IPS DF 4.7 (cell line): ENCODE results near the gene FGB.

ENCODE experiments used
- DNase-seq: peaks from one replicate; pipeline ENCODE4 v3.0.0-alpha.2; 2013; ENCODE audit warnings: low spot score; ENCODE audit errors: extremely low read depth

FGB gene

GRCh38 chr4:154562697-154563254 lies at the start of gene FGB:
FGB (plus strand) TSS chr4:154563011; CDS start chr4:154563019, 8 bp downstream.
- DNase-seq, result no peak

GRCh38 chr4:154516318-154517029 lies 46.3 kb upstream of the FGB start:
- DNase-seq, result no peak

- no peak for DNase-seq
These were observed 45.2 kb upstream of the FGB start for GRCh38 chr4:154517591-154517990.

- DNase-seq, result no peak
These were observed 43.6 kb upstream of the FGB start for GRCh38 chr4:154519214-154519613.

- no peak for DNase-seq
These were observed 41.2 kb upstream of the FGB start for GRCh38 chr4:154521607-154522006.

GRCh38 chr4:154526151-154526550 lies 36.7 kb upstream of the FGB start:
- DNase-seq, result no peak

- no peak for DNase-seq
These were observed 35.5 kb upstream of the FGB start for GRCh38 chr4:154527308-154527707.

- DNase-seq, result no peak
These were observed 33.9 kb upstream of the FGB start for GRCh38 chr4:154528869-154529268.

GRCh38 chr4:154529728-154530519 lies 32.9 kb upstream of the FGB start:
- no peak for DNase-seq

GRCh38 chr4:154534296-154534695 lies 28.5 kb upstream of the FGB start:
- no peak for DNase-seq

- DNase-seq, result no peak
These were observed 20.4 kb upstream of the FGB start for GRCh38 chr4:154542271-154542879.

- DNase-seq, result no peak
These were observed 17.1 kb upstream of the FGB start for GRCh38 chr4:154545689-154546088.

GRCh38 chr4:154549894-154550790 lies 12.7 kb upstream of the FGB start, which contains the start of gene PLRG1:
PLRG1 (minus strand) TSS chr4:154550400; CDS start chr4:154550308, 92 bp downstream.
- DNase-seq, result peak; percentile 76

- DNase-seq, result no peak
These were observed 10.7 kb upstream of the FGB start for GRCh38 chr4:154551872-154552686.

- DNase-seq, result no peak
These were observed 3.7 kb upstream of the FGB start for GRCh38 chr4:154559141-154559493.

- peak; percentile 49 for DNase-seq
These were observed 3.1 kb upstream of the FGB start for GRCh38 chr4:154559494-154560418.

- DNase-seq, result no peak
These were observed 2.4 kb upstream of the FGB start for GRCh38 chr4:154560419-154560801.

- DNase-seq, result no peak
These were observed 2.0 kb upstream of the FGB start for GRCh38 chr4:154560824-154561231.

- no peak for DNase-seq
These were observed 1.5 kb downstream of the FGB start for GRCh38 chr4:154564311-154564710.
